Tibial nerve (tissue), 3 donors: Measurements from ENCODE around the gene PNPLA7.

Experiments
- CTCF ChIP-seq, 5 experiments: fragments of 200-600 bp in 3 of 5; fragments of 450-650 bp in 2 of 5; sonication (generic) in 3 of 5; IDR thresholded peaks; one replicate each; pipeline ENCODE4 v1.5.1; 2016 to 2019; ENCODE audit warnings: antibody characterized with exemption in 5 of 5, mild to moderate bottlenecking in 3 of 5, moderate library complexity in 2 of 5
- POLR2A ChIP-seq, 2 donors: fragments of 450-650 bp; IDR thresholded peaks; one replicate each; pipeline ENCODE4 v1.6.1; 2017; ENCODE audit warnings: antibody characterized with exemption in 2 of 2, mild to moderate bottlenecking in 2 of 2, moderate library complexity in 2 of 2

- no peak for TF ChIP-seq CTCF (IDR thresholded peaks at IDR 0.05)
- TF ChIP-seq POLR2A (IDR thresholded peaks at IDR 0.05) = no peak
These were observed 25.7 kb upstream of the PNPLA7 start for GRCh38 chr9:137575716-137576411.
